Ramos (cell line): Measurements from ENCODE around the gene MOSPD3.

Experiments used
- in situ Hi-C: fragments of 300-500 bp; cut with MboI; formaldehyde crosslinking; loops from one replicate; pipeline ENCODE4 v1.14.3; 2022; ENCODE audit warnings: low sequenced_read_pairs; ENCODE audit not compliant: unreplicated experiment

Gene MOSPD3

GRCh38 chr7:100611983-100612729 lies at the start of gene MOSPD3:
Gene MOSPD3, plus strand, starts transcription at chr7:100612540. Its CDS starts 252 bp downstream, at chr7:100612792.
- in situ Hi-C loops = no loop called here

GRCh38 chr7:100563100-100563564 lies 49.2 kb upstream of the MOSPD3 start:
- in situ Hi-C loops = loop anchor here (5.0 kb wide), 1 partner anchor 96 kb away; no protein-coding TSS in a partner anchor

DNA sequence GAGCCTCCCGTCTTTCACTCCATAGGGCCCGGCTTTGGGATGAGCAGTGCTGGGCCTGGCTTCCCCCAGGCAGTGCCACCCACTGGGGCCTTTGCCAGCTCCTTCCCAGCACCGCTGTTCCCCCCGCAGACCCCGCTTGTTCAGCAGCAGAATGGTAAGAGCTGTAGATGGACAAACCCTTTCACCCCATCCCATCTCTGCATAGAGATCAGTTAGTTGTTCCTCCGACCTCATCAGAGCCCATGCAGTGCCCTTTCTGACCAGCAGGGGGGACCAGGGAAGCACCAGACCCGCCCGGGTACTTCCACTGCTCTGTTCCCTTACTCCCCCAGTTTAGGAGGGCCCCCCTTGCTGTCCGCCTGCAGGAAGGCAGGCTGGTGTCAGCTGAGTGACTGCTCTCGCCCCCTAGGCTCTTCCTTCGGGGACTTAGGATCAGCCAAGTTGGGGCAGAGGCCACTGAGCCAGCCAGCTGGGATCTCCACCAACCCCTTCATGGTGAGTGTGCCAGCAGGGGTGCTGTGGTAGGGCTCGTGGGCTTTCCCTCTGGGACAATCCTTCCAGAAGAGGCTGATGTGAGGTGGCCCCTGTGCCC lies 48.4 kb upstream of the MOSPD3 start:
- in situ Hi-C loops = loop anchor here (5.0 kb wide), 1 partner anchor 97 kb away; no protein-coding TSS in a partner anchor

- in situ Hi-C loops = loop anchor here (5.0 kb wide), 1 partner anchor 97 kb away; no protein-coding TSS in a partner anchor
Measured at GRCh38 chr7:100564405-100564804, 47.9 kb upstream of the MOSPD3 start.

DNA sequence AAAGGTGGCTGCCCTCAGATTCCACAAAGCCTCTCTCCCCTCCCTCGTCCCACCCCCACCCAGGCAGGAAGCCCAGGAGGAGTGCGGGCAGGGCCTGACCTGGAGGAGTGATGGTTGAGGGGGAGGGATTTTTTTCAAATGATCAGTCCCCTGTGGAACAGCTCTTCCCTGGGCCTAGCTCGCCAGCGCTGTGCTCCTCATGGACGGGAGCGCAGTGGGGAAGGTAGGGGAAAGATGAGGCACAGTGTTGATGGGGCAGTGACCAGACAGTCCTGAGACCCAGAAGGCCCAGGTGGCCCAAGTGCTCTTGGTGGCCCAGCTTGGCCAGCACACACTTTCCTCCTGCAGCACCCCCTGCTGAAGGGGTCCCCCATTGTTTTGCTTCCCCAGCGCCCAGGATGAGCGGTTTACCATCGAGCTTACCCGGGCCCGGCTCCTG lies 47.2 kb upstream of the MOSPD3 start:
- in situ Hi-C loops = no loop called here

- in situ Hi-C loops = no loop called here
Measured at GRCh38 chr7:100566018-100566531, 46.3 kb upstream of the MOSPD3 start.

DNA sequence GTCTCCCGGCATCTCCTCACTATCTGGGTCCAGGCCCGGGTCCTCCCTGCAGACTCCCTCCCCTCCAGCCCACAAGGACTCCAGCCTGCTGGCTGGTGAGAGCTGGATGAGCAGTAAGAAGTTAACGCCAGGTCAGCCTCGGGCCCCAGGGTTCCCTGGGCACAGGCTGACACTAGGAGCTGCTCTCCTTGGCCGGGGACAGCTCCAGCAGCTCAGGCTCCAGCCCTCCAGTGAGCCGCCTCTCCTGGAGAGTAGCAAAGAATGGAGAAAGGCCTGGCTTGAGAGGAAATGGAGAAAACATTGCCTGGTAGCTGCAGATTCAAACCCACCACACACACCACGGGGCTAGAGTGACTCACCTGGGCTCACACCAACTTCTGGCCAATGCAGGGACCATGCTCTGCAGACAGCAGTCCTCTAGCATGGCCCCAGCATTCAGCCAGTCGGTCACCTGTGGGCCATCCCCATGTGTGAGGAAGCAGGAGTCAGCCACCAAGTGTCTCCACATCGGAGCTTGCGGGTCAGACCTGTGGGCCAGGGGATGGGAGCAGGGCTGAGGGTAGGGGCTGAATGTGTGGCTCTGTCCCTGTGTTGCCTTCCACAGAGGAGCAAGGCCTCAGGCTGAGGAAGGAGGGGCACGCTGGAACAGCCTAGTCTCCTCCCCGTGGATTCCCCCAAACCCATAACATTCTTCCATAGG lies 45.2 kb upstream of the MOSPD3 start:
- in situ Hi-C loops = no loop called here

DNA sequence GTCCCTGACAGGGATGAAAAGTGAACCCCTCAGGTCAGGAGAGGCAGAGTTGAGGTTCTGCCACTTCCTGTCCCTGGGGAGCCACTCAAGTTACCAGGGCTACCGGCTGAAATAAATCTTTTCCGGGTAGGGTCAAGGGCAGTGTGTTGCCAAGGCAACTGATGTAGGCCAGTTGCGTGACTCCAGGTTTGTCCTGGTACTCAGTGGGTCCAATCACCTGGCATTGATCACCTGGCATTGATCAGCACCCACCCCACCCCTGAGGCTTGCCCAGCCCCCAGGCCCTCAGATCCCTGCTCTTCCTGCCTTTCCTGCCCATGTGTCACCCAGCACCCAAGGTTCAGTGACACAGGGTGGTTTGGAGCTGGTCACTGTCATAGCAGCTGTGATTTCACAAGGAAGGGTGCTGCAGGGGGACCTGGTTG lies 44.6 kb upstream of the MOSPD3 start:
- in situ Hi-C loops = no loop called here

DNA sequence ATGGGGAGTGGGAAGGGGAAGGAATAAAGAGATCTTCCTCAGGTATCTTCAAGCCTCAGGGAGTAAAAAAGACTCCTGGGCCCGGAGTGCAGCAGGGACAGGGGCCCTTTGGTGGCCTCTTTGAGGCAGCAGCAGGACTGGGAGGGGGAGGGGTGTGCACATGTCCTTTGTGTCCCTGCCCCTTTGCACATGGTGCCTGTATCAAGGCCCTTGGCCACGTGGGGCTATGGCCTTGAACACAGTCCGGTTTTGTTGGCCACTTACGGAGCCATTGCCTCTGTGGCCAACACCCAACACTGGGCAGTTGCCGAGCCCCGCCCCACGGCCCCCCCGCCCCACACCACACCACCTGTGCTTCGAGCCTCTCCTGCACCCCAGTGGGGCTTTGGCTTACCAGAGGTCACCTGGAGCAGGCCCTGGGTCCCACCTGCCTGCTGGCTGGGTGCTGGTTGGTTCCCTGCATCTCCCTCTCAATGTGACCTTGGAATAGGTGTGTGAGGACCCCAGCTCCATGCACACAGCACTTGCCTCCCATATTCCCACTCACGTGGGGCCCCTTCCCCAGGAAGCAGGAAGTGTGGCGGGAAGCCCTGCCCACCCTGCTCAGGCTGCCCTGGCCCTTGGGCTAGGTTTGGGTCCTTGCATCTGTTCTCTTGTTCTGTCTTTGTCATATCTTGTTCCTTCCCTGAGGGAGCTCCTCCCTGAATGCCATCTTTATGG lies 44.0 kb upstream of the MOSPD3 start:
- in situ Hi-C loops = no loop called here

DNA sequence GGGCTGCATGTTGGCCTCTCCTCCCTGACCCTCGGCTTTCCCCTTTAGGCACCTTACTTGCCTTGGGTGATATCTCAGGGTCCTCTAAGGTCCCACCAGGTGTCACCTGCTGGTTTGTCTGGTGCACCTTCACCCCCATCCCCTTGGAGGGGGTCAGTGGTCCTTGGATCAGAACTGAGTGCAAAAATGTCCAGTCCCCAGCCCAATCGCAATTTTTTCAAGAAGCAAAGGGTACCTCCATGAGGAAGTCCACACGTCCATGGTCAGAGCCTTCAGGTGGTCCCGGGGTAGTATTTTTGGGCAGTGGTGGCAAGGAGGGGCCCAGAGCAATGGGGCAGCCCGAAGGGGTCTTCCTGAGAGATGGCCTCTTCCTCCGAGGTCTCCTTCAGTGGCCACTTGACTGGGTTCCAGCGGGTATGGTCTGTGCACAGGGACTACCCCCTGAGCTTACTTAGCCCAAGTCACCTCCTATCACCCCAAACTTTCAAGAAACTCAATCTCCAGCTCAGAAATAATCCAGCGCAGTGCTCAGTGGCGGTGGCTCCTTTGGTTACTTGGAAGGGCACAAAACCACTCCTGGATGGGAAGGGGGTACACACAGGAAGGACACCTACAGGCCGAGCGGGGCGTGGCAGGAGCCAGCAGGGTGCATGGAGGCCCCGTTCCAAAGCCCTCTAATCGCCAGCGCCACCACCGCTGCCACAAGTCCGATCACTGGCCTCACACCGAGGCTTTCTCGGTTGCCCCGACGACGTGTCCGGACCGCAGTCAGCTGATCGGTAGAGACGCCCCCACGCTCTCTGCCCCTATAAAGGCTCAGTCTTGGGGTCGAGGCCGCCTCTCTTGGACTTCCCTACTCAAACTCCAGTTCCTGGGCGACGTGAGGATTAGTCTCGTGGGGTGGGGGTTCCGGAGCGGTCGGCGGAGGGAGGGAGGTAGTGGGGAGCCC lies 43.2 kb upstream of the MOSPD3 start:
- in situ Hi-C loops = no loop called here

GRCh38 chr7:100570954-100571828 lies 41.1 kb upstream of the MOSPD3 start:
- in situ Hi-C loops = no loop called here

DNA sequence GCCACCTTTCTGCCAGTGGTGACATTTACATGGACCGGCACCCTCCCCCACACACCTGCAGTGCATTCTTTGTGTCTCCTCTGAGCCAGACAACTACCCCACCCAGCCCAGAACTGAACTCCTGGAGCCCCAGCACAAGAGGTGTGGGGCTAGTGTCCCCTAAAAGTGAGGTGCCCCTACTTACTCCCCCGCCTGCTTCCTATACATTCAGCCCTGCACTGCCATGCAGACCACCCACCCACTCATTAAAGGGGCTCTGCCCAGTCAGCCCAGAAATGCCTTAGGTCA lies 40.6 kb upstream of the MOSPD3 start:
- in situ Hi-C loops = no loop called here

DNA sequence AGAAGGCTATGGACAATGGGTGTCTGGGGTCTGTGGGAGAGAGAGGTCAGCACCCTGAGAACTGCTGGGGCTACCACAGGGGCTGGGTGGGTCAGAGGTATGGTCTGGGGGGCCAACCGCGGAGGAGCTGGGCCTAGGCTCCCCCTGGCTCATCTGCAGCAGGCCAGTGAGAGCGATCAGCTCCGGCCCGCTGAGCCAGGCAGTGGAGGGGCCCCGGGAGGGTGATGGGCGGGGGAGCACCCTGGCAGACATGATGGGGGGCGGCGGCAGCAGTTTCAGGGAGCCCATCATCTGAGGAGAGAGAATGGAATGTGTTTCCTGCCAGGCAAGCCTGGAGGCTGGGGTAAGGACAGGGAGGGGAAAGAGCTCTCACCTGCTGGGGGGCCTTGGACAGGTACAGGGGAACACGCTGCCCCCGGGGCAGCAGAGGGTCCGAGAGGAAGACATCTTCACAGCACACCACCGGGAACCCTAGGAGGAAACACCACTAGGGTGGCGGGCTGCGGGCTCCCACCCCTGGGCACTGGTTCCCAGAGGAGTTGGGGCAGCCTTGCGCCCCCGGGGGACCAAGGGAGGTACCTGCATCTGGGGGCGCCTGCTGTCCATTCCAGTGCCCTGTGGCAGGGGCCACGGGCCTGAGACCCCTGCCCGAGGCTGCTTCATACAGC lies 39.9 kb upstream of the MOSPD3 start:
- in situ Hi-C loops = no loop called here

DNA sequence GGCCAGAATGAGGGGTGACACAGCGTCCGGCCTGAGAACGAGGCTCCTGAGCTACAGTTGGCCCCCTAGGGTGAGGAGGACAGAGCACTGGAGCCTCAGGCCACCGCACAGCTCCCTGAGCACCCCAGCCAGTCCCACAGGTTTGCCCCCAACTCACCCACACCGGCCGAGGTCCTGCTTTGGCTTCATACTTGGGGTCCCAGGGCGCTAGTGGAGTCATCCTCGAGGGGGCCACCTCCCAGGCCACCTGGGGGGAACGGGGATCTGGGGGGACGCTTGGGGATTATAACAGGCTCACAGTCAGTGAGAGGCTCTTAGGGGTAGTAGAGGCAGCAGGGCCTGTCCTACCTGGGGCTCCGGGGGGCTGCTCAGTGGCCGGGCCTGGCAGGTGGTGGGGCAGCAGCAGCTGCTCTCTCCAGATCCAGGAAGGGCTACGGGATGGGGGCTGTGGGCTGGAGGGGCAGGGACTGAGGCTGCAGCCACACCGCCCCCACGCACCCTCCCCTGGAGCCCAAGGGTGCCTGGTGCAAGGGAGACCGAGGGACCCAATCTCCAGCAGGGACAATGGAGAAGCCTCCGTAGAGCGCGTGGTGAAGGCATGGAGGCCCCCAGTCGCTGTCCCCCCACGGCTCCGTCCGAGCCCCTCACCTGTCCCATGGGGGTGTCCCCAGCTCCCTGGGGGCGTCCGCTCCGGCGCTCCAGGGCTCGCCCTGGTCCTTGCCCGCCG lies 39.2 kb upstream of the MOSPD3 start:
- in situ Hi-C loops = no loop called here

- in situ Hi-C loops = no loop called here
Measured at GRCh38 chr7:100573691-100574361, 38.5 kb upstream of the MOSPD3 start, which contains the start of gene SAP25. Gene SAP25, minus strand, starts transcription at chr7:100573900. Its CDS starts 158 bp downstream, at chr7:100573742.

- in situ Hi-C loops = no loop called here
Measured at GRCh38 chr7:100574362-100575205, 37.8 kb upstream of the MOSPD3 start.
